ENCODE measurements around the gene ZNF175.

The ZNF175 gene

GRCh38 chr19:51568456-51568855 lies 2.6 kb upstream of the ZNF175 start:
- Histone ChIP-seq H3K27me3 (ENCODE audit: control insufficient read depth, insufficient read depth, low read length) (peaks cover 58% of the 10 kb centered on the region), H3K9me3 (ENCODE audit: control insufficient read depth, insufficient read depth, low read depth, low read length) (no peaks in the 10 kb centered on the region), H3K9ac (ENCODE audit: low read length) (no peak overlapping the region), H3K4me3 (ENCODE audit: low read depth, low read length) (no peak overlapping the region), H3K36me3 (ENCODE audit: control insufficient read depth, insufficient read depth, low read length) (peaks cover 5% of the 10 kb centered on the region), H3K27ac (ENCODE audit: low read depth, low read length) (no peak overlapping the region), H3K4me1 (ENCODE audit: control insufficient read depth, insufficient read depth, low read length) (0 out of 2 replicates have a peak, but pooled peaks cover 3% of the 10 kb centered on the region)

- H3K27ac ChIP-seq (ENCODE audit: low read depth, low read length) = no peak overlapping the region
- H3K4me3 ChIP-seq (ENCODE audit: low read depth, low read length) = peak overlapping the region; percentile 94
- H3K36me3 ChIP-seq (ENCODE audit: control insufficient read depth, insufficient read depth, low read length) = peaks cover 14% of the 10 kb centered on the region
Observed at GRCh38 chr19:51571599-51571998, 516 bp downstream of the ZNF175 start.

GRCh38 chr19:51572410-51572809 lies 1.3 kb downstream of the ZNF175 start:
- H3K9ac ChIP-seq (ENCODE audit: low read length) = no peak overlapping the region
- H3K9me3 ChIP-seq (ENCODE audit: control insufficient read depth, insufficient read depth, low read depth, low read length) = no peaks in the 10 kb centered on the region
- peaks cover 21% of the 10 kb centered on the region for H3K27me3 ChIP-seq (ENCODE audit: control insufficient read depth, insufficient read depth, low read length)
- H3K4me3 ChIP-seq (ENCODE audit: low read depth, low read length) = no peak overlapping the region
- no peak overlapping the region for H3K27ac ChIP-seq (ENCODE audit: low read depth, low read length)
- H3K36me3 ChIP-seq (ENCODE audit: control insufficient read depth, insufficient read depth, low read length) = peaks cover 14% of the 10 kb centered on the region
- 0 out of 2 replicates have a peak, but pooled peaks cover 3% of the 10 kb centered on the region for H3K4me1 ChIP-seq (ENCODE audit: control insufficient read depth, insufficient read depth, low read length)

More at GRCh38 chr19:51571599-51571998, 516 bp downstream of the ZNF175 start:
- peaks cover 27% of the 10 kb centered on the region for H3K27me3 ChIP-seq (ENCODE audit: control insufficient read depth, insufficient read depth, low read length)
- no peaks in the 10 kb centered on the region for H3K9me3 ChIP-seq (ENCODE audit: control insufficient read depth, insufficient read depth, low read depth, low read length)
- 0 out of 2 replicates have a peak, but pooled peaks cover 3% of the 10 kb centered on the region for H3K4me1 ChIP-seq (ENCODE audit: control insufficient read depth, insufficient read depth, low read length)
- H3K9ac ChIP-seq (ENCODE audit: low read length) = peak overlapping the region; percentile 61

GRCh38 chr19:51572908-51573307 lies 1.8 kb downstream of the ZNF175 start:
- no peak overlapping the region for H3K27ac ChIP-seq (ENCODE audit: low read depth, low read length)
- no peak overlapping the region for H3K4me3 ChIP-seq (ENCODE audit: low read depth, low read length)
- no peaks in the 10 kb centered on the region for H3K9me3 ChIP-seq (ENCODE audit: control insufficient read depth, insufficient read depth, low read depth, low read length)
- H3K9ac ChIP-seq (ENCODE audit: low read length) = no peak overlapping the region
- H3K36me3 ChIP-seq (ENCODE audit: control insufficient read depth, insufficient read depth, low read length) = peaks cover 14% of the 10 kb centered on the region
- H3K27me3 ChIP-seq (ENCODE audit: control insufficient read depth, insufficient read depth, low read length) = peaks cover 16% of the 10 kb centered on the region
- 0 out of 2 replicates have a peak, but pooled peaks cover 3% of the 10 kb centered on the region for H3K4me1 ChIP-seq (ENCODE audit: control insufficient read depth, insufficient read depth, low read length)

GRCh38 chr19:51573331-51573730 lies 2.2 kb downstream of the ZNF175 start:
- peaks cover 14% of the 10 kb centered on the region for H3K36me3 ChIP-seq (ENCODE audit: control insufficient read depth, insufficient read depth, low read length)
- H3K27me3 ChIP-seq (ENCODE audit: control insufficient read depth, insufficient read depth, low read length) = peaks cover 12% of the 10 kb centered on the region; the same call in 1 of the 2 replicates
- H3K4me1 ChIP-seq (ENCODE audit: control insufficient read depth, insufficient read depth, low read length) = 0 out of 2 replicates have a peak, but pooled peaks cover 3% of the 10 kb centered on the region
- no peak overlapping the region for H3K27ac ChIP-seq (ENCODE audit: low read depth, low read length)
- H3K9me3 ChIP-seq (ENCODE audit: control insufficient read depth, insufficient read depth, low read depth, low read length) = no peaks in the 10 kb centered on the region
- no peak overlapping the region for H3K4me3 ChIP-seq (ENCODE audit: low read depth, low read length)
- no peak overlapping the region for H3K9ac ChIP-seq (ENCODE audit: low read length)

- H3K27ac ChIP-seq (ENCODE audit: low read depth, low read length) = no peak overlapping the region
- H3K4me3 ChIP-seq (ENCODE audit: low read depth, low read length) = no peak overlapping the region
- no peaks in the 10 kb centered on the region for H3K4me1 ChIP-seq (ENCODE audit: control insufficient read depth, insufficient read depth, low read length)
- H3K36me3 ChIP-seq (ENCODE audit: control insufficient read depth, insufficient read depth, low read length) = peaks cover 30% of the 10 kb centered on the region
- no peak overlapping the region for H3K9ac ChIP-seq (ENCODE audit: low read length)
- H3K27me3 ChIP-seq (ENCODE audit: control insufficient read depth, insufficient read depth, low read length) = no peaks in the 10 kb centered on the region
- H3K9me3 ChIP-seq (ENCODE audit: control insufficient read depth, insufficient read depth, low read depth, low read length) = no peaks in the 10 kb centered on the region
Observed at GRCh38 chr19:51576850-51577249, 5.8 kb downstream of the ZNF175 start.

- Histone ChIP-seq H3K27me3 (ENCODE audit: control insufficient read depth, insufficient read depth, low read length) (no peaks in the 10 kb centered on the region), H3K9ac (ENCODE audit: low read length) (no peak overlapping the region), H3K4me3 (ENCODE audit: low read depth, low read length) (no peak overlapping the region), H3K4me1 (ENCODE audit: control insufficient read depth, insufficient read depth, low read length) (no peaks in the 10 kb centered on the region), H3K36me3 (ENCODE audit: control insufficient read depth, insufficient read depth, low read length) (peaks cover 59% of the 10 kb centered on the region), H3K27ac (ENCODE audit: low read depth, low read length) (no peak overlapping the region), H3K9me3 (ENCODE audit: control insufficient read depth, insufficient read depth, low read depth, low read length) (peaks cover 24% of the 10 kb centered on the region)
Observed at GRCh38 chr19:51586103-51586728, 15.1 kb downstream of the ZNF175 start.

- H3K27me3 ChIP-seq (ENCODE audit: control insufficient read depth, insufficient read depth, low read length) = no peaks in the 10 kb centered on the region
- no peaks in the 10 kb centered on the region for H3K4me1 ChIP-seq (ENCODE audit: control insufficient read depth, insufficient read depth, low read length)
- H3K4me3 ChIP-seq (ENCODE audit: low read depth, low read length) = no peak overlapping the region
- no peak overlapping the region for H3K27ac ChIP-seq (ENCODE audit: low read depth, low read length)
- no peak overlapping the region for H3K9ac ChIP-seq (ENCODE audit: low read length)
- H3K9me3 ChIP-seq (ENCODE audit: control insufficient read depth, insufficient read depth, low read depth, low read length) = peaks cover 24% of the 10 kb centered on the region
- H3K36me3 ChIP-seq (ENCODE audit: control insufficient read depth, insufficient read depth, low read length) = peaks cover 53% of the 10 kb centered on the region
Observed at GRCh38 chr19:51586799-51587198, 15.7 kb downstream of the ZNF175 start.

GRCh38 chr19:51587264-51588191 lies 16.4 kb downstream of the ZNF175 start:
- no peak overlapping the region for H3K4me3 ChIP-seq (ENCODE audit: low read depth, low read length)
- no peak overlapping the region for H3K9ac ChIP-seq (ENCODE audit: low read length)
- no peaks in the 10 kb centered on the region for H3K27me3 ChIP-seq (ENCODE audit: control insufficient read depth, insufficient read depth, low read length)
- H3K36me3 ChIP-seq (ENCODE audit: control insufficient read depth, insufficient read depth, low read length) = peaks cover 50% of the 10 kb centered on the region
- H3K4me1 ChIP-seq (ENCODE audit: control insufficient read depth, insufficient read depth, low read length) = no peaks in the 10 kb centered on the region
- no peak overlapping the region for H3K27ac ChIP-seq (ENCODE audit: low read depth, low read length)
- peaks cover 24% of the 10 kb centered on the region for H3K9me3 ChIP-seq (ENCODE audit: control insufficient read depth, insufficient read depth, low read depth, low read length)

- Histone ChIP-seq H3K9ac (ENCODE audit: low read length) (no peak overlapping the region), H3K27me3 (ENCODE audit: control insufficient read depth, insufficient read depth, low read length) (no peaks in the 10 kb centered on the region), H3K27ac (ENCODE audit: low read depth, low read length) (no peak overlapping the region), H3K9me3 (ENCODE audit: control insufficient read depth, insufficient read depth, low read depth, low read length) (peaks cover 24% of the 10 kb centered on the region), H3K4me1 (ENCODE audit: control insufficient read depth, insufficient read depth, low read length) (peaks cover 8% of the 10 kb centered on the region), H3K36me3 (ENCODE audit: control insufficient read depth, insufficient read depth, low read length) (peaks cover 34% of the 10 kb centered on the region), H3K4me3 (ENCODE audit: low read depth, low read length) (no peak overlapping the region)
Observed at GRCh38 chr19:51589511-51589910, 18.4 kb downstream of the ZNF175 start.

- Histone ChIP-seq H3K27ac (ENCODE audit: low read depth, low read length) (no peak overlapping the region), H3K9ac (ENCODE audit: low read length) (no peak overlapping the region), H3K36me3 (ENCODE audit: control insufficient read depth, insufficient read depth, low read length) (peaks cover 25% of the 10 kb centered on the region), H3K4me3 (ENCODE audit: low read depth, low read length) (no peak overlapping the region), H3K27me3 (ENCODE audit: control insufficient read depth, insufficient read depth, low read length) (no peaks in the 10 kb centered on the region), H3K4me1 (ENCODE audit: control insufficient read depth, insufficient read depth, low read length) (peaks cover 8% of the 10 kb centered on the region), H3K9me3 (ENCODE audit: control insufficient read depth, insufficient read depth, low read depth, low read length) (peaks cover 24% of the 10 kb centered on the region)
Observed at GRCh38 chr19:51590441-51590840, 19.4 kb downstream of the ZNF175 start.

Measured in HUES6 (cell line).